Muscle of leg (tissue), 11 donors: Measurements from ENCODE around the gene YTHDF1. TPM values are rescaled to one million over a fixed set of nuclear protein-coding genes. Genes with fewer than 3 reads are reported as not detected.

ENCODE experiments used
- DNase-seq: peaks from one replicate; pipeline ENCODE4 v3.0.0; 2013
- H3K27ac ChIP-seq: one replicate; pipeline ENCODE4 v1.5.1; 2013; ENCODE audit warnings: mild to moderate bottlenecking, low read length, control low read depth
- H3K27me3 ChIP-seq: one replicate; pipeline ENCODE4 v1.6.1; 2013; ENCODE audit warnings: low read length; ENCODE audit not compliant: control insufficient read depth, insufficient read depth
- H3K36me3 ChIP-seq: one replicate; pipeline ENCODE4 v1.6.1; 2013; ENCODE audit warnings: low read length; ENCODE audit not compliant: control insufficient read depth, insufficient read depth
- H3K4me1 ChIP-seq: one replicate; pipeline ENCODE4 v1.6.1; 2013; ENCODE audit warnings: low read length; ENCODE audit not compliant: control insufficient read depth, insufficient read depth
- H3K4me3 ChIP-seq: one replicate; pipeline ENCODE4 v1.5.1; 2013; ENCODE audit warnings: low read length, control low read depth
- H3K9me3 ChIP-seq: replicated peaks from 2 replicates; pipeline ENCODE4 v1.6.1; 2013; ENCODE audit warnings: low read depth, low read length; ENCODE audit not compliant: control insufficient read depth
- WGBS: methylation state at CpG from one replicate; pipeline ENCODE4 v1.1.5; 2013; ENCODE audit warnings: missing lambda C conversion rate; ENCODE audit not compliant: insufficient coverage; 5-methylcytosine and 5-hydroxymethylcytosine counted together
- polyA plus RNA-seq, 8 donors: library from polyadenylated mRNA; unstranded; fragments of 120-200 nt; gene quantifications; one replicate each; pipeline versions ENCODE4 v1.2.1 to v1.2.3, GENCODE V29; 2013; ENCODE audit warnings: inconsistent platforms in 1 of 8, low replicate concordance in 1 of 8; ENCODE audit not compliant: insufficient read length in 8 of 8, insufficient read depth in 1 of 8
- total RNA-seq: library from RNA; stranded (reverse); fragments of 120-200 nt; gene quantifications from one replicate; pipeline ENCODE4 v1.2.4, GENCODE V29; 2013

The YTHDF1 gene
- total and polyA plus RNA-seq, 9 donors: 16.8 to 34.7 (median 28.4) TPM

GRCh38 chr20:63230800-63231268, 14.9 kb upstream of the YTHDF1 start:
- Histone ChIP-seq H3K36me3 (no peaks in the 10 kb centered on the region), H3K9me3 (no peaks in the 10 kb centered on the region), H3K4me1 (peaks cover 25% of the 10 kb centered on the region), H3K4me3 (no peak overlapping the region), H3K27me3 (peaks cover 23% of the 10 kb centered on the region), H3K27ac (peak overlapping the region; percentile 16)
- DNase-seq: peak; percentile 88
- 7% methylated on average over 14 of the region's 17 CpGs for WGBS

DNA sequence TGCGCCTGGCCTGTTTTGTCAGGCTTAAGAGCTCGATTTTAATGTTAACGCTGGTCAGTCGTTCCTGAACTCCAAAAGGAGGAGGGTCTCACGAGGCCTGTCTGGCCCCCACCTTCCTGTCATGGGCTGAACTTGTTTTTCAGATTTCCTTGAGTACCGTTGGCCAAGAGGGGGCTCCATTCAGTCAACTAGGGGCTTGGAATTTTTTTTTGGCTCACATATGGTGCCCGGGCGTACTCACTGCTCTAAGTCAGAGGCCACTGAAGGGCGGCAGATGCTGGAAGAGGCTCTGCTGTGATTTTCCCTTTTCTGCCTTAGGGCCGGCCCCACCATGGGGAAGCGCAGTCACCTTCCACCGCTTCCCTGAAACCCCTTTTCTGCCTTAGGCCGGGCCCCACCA, 12.9 kb upstream of the YTHDF1 start:
- no peak for DNase-seq
- WGBS: 45% methylated on average over 13 of the region's 13 CpGs
- Histone ChIP-seq H3K36me3 (no peaks in the 10 kb centered on the region), H3K4me1 (peaks cover 34% of the 10 kb centered on the region), H3K9me3 (no peaks in the 10 kb centered on the region), H3K27me3 (peaks cover 18% of the 10 kb centered on the region), H3K4me3 (no peak overlapping the region), H3K27ac (no peak overlapping the region)

DNA sequence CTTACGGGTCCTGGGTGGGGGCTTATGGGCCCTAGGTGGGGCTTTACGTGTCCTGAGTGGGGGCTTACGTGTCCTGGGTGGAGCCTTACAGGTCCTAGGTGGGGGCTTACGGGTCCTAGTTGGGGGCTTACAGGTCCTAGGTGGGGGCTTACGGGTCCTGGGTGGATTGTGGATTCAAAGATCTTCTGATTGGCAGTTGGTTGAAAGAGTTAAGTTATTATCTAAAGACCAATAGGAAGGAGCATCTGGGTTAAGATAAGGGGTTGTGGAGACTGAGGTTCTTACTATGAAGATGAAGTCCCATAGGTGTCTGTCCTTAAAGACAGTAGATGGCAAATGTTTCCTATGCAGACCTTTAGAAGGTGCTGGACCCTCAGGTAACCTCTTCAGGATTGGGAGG, 11.3 kb upstream of the YTHDF1 start:
- H3K4me3 ChIP-seq: no peak overlapping the region
- no peak for DNase-seq
- peaks cover 38% of the 10 kb centered on the region for H3K4me1 ChIP-seq
- peaks cover 17% of the 10 kb centered on the region for H3K27me3 ChIP-seq
- no peaks in the 10 kb centered on the region for H3K9me3 ChIP-seq
- no peaks in the 10 kb centered on the region for H3K36me3 ChIP-seq
- 100% methylated on average over 3 of the region's 5 CpGs for WGBS
- no peak overlapping the region for H3K27ac ChIP-seq

DNA sequence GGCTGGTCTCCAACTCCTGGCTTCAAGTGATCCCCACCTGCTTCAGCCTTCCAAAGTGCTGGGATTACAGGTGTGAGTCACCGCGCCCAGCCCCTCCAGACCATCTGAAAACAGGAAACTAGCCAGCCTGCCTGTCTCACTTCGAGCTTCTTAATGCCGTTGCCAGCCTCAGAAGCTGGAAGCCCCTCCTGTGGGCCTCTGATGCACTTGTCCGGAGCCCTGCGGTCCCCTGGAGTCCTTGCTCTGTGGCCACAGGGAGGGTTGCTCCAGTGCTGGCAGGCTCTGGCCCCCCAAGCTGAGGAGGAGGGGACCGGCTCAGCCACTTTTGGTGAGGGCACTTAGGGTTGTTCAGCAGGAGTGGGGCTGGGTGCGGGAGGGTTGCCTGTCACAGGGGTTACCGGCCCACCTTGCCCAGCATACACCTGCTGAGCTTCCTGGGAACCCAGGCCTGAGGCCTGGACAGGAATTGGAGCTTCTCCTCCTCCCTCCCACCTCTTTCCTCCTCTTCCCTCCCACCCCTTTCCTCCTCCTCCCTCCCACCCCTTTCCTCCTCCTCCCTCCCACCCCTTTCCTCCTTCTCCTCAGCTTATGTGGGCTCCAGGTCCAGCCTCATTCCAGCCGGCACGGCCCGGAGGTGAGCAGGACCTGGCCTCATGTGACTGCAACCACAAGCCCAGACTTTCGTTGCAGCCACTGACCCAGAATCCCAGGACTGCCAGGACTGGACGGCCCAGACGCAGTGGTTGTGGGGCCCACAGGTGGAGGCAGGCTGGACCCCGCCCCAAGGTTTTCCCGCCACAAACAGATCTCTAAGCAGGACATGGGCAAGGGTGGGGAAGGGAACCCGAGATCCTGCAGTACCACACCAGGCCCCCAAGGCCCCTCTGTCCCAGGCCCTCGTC, 10.4 kb upstream of the YTHDF1 start:
- H3K9me3 ChIP-seq: no peaks in the 10 kb centered on the region
- no peak overlapping the region for H3K27ac ChIP-seq
- DNase-seq: no peak
- H3K27me3 ChIP-seq: peaks cover 16% of the 10 kb centered on the region
- H3K36me3 ChIP-seq: no peaks in the 10 kb centered on the region
- no peak overlapping the region for H3K4me3 ChIP-seq
- H3K4me1 ChIP-seq: peaks cover 38% of the 10 kb centered on the region
- WGBS: 72% methylated on average over 17 of the region's 19 CpGs

- peaks cover 10% of the 10 kb centered on the region for H3K27me3 ChIP-seq
- H3K36me3 ChIP-seq: no peaks in the 10 kb centered on the region
- H3K4me3 ChIP-seq: no peak overlapping the region
- H3K9me3 ChIP-seq: no peaks in the 10 kb centered on the region
- no peak overlapping the region for H3K27ac ChIP-seq
- peaks cover 28% of the 10 kb centered on the region for H3K4me1 ChIP-seq
- DNase-seq: no peak
- WGBS: 28% methylated on average over 6 of the region's 7 CpGs
Observed at GRCh38 chr20:63225082-63225454, 9.1 kb upstream of the YTHDF1 start.

- Histone ChIP-seq H3K9me3 (no peaks in the 10 kb centered on the region), H3K4me1 (peaks cover 27% of the 10 kb centered on the region), H3K36me3 (no peaks in the 10 kb centered on the region), H3K4me3 (no peak overlapping the region), H3K27ac (no peak overlapping the region), H3K27me3 (peaks cover 10% of the 10 kb centered on the region)
- peak; percentile 50 for DNase-seq
- 21% methylated on average over 15 of the region's 16 CpGs for WGBS
Observed at GRCh38 chr20:63224412-63225081, 8.6 kb upstream of the YTHDF1 start.

DNA sequence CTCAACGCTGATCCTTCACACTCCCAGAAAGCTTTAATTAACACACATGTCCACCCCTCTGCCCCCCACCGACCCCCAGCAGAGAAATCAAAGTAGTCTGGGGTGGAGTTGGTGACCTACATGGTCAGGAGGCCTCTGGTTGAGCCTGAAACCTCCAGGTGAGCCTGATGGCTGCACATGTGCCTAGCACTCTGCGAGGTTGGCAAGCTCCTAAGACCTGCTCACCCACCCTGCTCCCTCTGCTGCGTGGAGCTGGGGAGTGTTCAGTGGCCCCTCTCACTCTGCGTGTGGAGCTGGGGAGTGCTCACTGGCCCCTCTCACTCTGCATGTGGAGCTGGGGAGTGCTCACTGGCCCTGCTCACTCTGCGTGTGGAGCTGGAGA, 7.9 kb upstream of the YTHDF1 start:
- 79% methylated on average over 2 of the region's 6 CpGs for WGBS
- H3K27me3 ChIP-seq: peaks cover 7% of the 10 kb centered on the region
- no peak overlapping the region for H3K4me3 ChIP-seq

DNA sequence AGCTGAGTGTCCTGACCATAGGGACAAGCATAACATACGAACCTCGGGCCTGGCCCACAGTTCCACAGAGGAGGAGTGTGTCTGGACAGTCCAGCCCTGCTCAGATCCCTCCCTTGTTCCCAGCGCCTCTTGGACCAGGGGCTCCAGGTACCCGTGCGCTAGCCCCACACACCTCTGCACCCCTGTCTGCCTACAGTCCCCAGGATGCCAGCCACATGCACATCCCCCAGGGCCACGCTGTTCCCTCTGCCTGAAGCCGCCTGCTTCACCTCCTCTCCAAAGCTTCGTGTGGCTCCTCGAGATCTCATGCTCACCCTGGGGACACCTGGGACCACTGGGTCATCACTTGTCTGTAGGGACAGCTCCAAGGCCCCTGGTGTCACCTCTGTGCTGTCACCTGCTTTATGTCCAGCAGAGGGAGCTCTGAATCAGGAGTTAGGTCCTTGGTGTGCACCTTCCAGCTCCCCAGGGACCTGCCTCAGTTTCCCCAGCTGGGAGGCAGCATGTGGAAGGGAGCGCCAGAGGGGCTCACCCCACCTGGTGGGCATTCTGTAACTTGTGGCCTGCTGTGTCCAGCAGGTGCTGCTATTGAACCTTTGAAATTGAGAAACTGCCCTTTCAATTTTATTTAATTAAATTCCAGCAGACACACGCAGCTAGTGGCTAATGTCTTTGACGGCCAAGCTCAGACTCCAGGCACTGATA, 7.3 kb upstream of the YTHDF1 start:
- H3K9me3 ChIP-seq: no peaks in the 10 kb centered on the region
- DNase-seq: no peak
- H3K4me1 ChIP-seq: peaks cover 18% of the 10 kb centered on the region
- H3K27ac ChIP-seq: no peak overlapping the region
- no peaks in the 10 kb centered on the region for H3K36me3 ChIP-seq
- no peak overlapping the region for H3K4me3 ChIP-seq
- H3K27me3 ChIP-seq: peaks cover 7% of the 10 kb centered on the region
- 38% methylated on average over 9 of the region's 12 CpGs for WGBS

More for the DNA sequence above, 7.9 kb upstream of the YTHDF1 start:
- no peaks in the 10 kb centered on the region for H3K36me3 ChIP-seq
- H3K27ac ChIP-seq: no peak overlapping the region
- no peaks in the 10 kb centered on the region for H3K9me3 ChIP-seq
- DNase-seq: no peak
- peaks cover 22% of the 10 kb centered on the region for H3K4me1 ChIP-seq

DNA sequence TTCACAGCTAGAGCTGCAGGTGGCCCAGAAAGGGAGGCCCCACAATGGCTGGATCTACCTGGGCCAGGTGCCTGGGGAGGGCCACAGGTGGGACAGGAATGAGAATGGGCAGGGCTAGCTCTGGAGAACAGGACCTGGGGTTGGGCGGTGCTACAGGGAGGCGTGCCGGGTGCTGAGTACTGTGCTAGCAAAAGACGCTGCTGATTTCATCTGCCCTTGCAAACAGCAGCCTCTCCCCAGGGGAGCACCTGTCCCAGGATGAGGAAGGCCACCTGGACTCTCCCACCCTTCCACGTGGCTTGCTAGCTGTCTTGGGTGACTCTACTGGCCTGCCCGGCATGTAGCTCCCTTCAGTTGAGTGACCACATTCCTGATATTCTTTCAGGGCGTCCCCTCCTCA, 6.6 kb upstream of the YTHDF1 start:
- Histone ChIP-seq H3K4me1 (peaks cover 18% of the 10 kb centered on the region), H3K27ac (no peak overlapping the region), H3K27me3 (peaks cover 7% of the 10 kb centered on the region), H3K36me3 (no peaks in the 10 kb centered on the region), H3K4me3 (no peak overlapping the region), H3K9me3 (no peaks in the 10 kb centered on the region)
- no peak for DNase-seq
- WGBS: 82% methylated on average over 4 of the region's 7 CpGs
